SK-N-MC (cell line): Measurements from ENCODE around the gene SESTD1.

Experiments
- DNase-seq: peaks from one replicate; pipeline ENCODE4 v3.0.0-alpha.2; 2011; ENCODE audit warnings: low read depth, low spot score
- H3K27ac ChIP-seq: fragments of 200-600 bp; sonication (generic); 2 replicates; pipeline ENCODE4 v1.5.1; 2016; ENCODE audit warnings: mixed run types
- H3K36me3 ChIP-seq: fragments of 200-600 bp; sonication (generic); 2 replicates; pipeline ENCODE4 v1.6.1; 2017; ENCODE audit warnings: antibody characterized with exemption, low read length, mixed read lengths; ENCODE audit not compliant: insufficient read depth
- H3K4me3 ChIP-seq: fragments of 200-600 bp; sonication (generic); 2 replicates; pipeline ENCODE4 v1.5.1; 2016
- H3K9ac ChIP-seq: fragments of 200-600 bp; sonication (generic); 2 replicates; pipeline ENCODE4 v1.8.0; 2017; ENCODE audit warnings: mixed run types, mixed read lengths; ENCODE audit not compliant: insufficient read length
- H3K9me3 ChIP-seq: fragments of 200-600 bp; sonication (generic); 2 replicates; pipeline ENCODE4 v1.6.1; 2017; ENCODE audit warnings: low read depth, mild to moderate bottlenecking, antibody characterized with exemption, low read length, moderate library complexity, mixed read lengths
- EZH2 ChIP-seq: fragments of 200-600 bp; sonication (generic); IDR thresholded peaks from one replicate; pipeline ENCODE4 v1.6.1; 2017; ENCODE audit warnings: antibody characterized with exemption
- FOXP2 ChIP-seq: optimal IDR thresholded peaks from 2 replicates; pipeline ENCODE3; 2011; ENCODE audit warnings: mild to moderate bottlenecking, moderate library complexity; ENCODE audit not compliant: insufficient read depth; ENCODE audit errors: extremely low read length, control extremely low read depth
- POLR2AphosphoS5 ChIP-seq: IDR thresholded peaks from 2 replicates; pipeline ENCODE4 v1.6.1; 2012; ENCODE audit warnings: mild to moderate bottlenecking, low read depth, low read length, borderline replicate concordance

SESTD1 gene

DNA sequence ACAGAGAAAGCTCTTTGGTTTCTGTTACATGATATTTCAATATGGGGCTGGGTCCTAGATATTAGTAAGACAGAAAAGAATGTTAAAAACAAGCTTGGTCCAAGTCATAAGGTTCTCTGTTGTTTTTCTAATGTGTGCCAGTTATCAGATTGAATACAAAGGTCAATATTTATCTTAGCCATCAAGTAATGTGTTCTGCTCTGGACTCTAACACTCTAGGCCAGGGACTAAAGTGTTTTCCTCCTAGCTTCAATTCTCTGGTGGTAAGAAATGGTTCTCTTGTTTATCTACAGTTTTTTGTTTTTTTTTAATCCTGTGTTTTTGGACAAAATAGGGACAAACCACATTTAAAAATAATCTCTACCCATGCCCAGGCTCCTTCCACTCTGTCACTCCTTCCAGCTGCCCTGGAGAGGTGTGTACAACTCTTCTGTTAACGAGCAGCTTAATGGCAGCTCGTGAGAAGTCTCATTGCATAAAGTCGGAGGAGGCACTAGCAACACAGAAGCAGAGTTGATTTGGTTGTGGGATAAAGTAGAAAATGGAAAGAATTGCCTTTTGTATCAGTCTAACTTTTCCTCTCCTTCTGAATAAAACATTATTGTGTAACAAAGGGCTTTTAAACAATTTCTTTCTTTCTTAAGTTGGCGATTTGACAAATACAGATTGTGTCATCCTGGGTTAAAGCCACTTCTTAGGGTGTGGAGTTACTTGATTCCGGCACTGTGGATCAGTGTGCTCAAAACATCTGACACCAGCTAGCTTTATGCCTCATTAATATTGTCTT, 8.0 kb upstream of the SESTD1 start:
- Histone ChIP-seq H3K9me3 (no peaks in the 10 kb centered on the region), H3K4me3 (no peak overlapping the region), H3K9ac (no peak overlapping the region), H3K27ac (no peak overlapping the region), H3K36me3 (no peaks in the 10 kb centered on the region)
- DNase-seq, result no peak
- TF ChIP-seq FOXP2 (no peak), POLR2AphosphoS5 (no peak), EZH2 (no peak)

DNA sequence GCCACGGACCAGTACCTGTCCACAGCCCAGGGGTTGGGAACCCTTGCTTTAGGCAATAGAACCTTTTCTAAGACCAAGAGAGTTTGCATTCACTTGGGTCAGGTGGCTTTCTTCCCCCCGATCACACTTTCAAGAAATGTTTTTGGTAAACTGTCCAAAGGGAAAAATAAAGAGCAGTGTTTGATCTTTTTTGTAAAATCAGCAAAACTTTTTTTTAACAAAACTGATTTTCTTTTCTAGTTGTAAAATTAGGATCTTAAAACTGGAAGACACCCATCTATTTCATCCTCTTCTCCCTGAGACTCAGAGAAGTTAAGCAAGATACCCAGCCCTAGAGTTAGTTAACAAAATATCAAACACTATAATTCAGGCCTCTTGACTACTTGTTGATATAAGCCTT, 6.1 kb upstream of the SESTD1 start:
- no peak overlapping the region for H3K9ac ChIP-seq
- H3K4me3 ChIP-seq, result no peak overlapping the region
- TF ChIP-seq FOXP2 (no peak), POLR2AphosphoS5 (no peak), EZH2 (no peak)
- H3K27ac ChIP-seq, result no peak overlapping the region
- DNase-seq, result no peak
- H3K9me3 ChIP-seq, result no peaks in the 10 kb centered on the region
- no peaks in the 10 kb centered on the region for H3K36me3 ChIP-seq

DNA sequence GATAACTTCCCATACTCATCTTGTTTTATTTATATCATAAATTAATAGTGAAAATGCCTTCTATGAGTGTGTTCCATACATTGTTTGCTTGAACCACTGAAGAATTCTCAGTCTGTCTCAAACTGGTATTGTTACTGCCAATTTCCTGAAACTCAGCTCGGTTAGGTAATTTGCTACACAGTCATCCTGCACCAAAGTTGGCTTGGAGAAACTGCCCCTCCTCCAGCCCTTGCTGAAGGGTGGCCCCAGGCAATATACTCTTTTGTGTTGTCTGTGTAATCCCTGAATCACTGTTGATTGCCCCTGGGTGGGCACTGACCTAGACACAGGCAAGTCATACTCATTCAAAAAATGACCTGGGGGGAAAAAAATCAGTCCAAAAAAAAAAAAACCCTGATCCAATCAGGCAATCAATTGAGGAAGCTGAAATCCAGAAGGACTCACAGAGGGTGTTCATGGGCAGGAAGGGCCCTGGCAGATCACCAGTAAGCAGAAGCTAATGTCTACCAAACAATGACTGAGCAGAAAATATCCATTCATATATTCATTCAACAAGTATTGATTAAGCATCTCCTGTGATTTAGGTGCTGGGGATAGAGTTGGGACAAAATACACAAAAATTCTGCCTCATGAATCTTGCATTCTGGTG, 3.8 kb upstream of the SESTD1 start:
- no peak overlapping the region for H3K9ac ChIP-seq
- TF ChIP-seq POLR2AphosphoS5 (no peak), EZH2 (no peak), FOXP2 (no peak)
- H3K27ac ChIP-seq, result no peak overlapping the region
- no peaks in the 10 kb centered on the region for H3K9me3 ChIP-seq
- DNase-seq, result no peak
- H3K36me3 ChIP-seq, result no peaks in the 10 kb centered on the region
- no peak overlapping the region for H3K4me3 ChIP-seq

DNA sequence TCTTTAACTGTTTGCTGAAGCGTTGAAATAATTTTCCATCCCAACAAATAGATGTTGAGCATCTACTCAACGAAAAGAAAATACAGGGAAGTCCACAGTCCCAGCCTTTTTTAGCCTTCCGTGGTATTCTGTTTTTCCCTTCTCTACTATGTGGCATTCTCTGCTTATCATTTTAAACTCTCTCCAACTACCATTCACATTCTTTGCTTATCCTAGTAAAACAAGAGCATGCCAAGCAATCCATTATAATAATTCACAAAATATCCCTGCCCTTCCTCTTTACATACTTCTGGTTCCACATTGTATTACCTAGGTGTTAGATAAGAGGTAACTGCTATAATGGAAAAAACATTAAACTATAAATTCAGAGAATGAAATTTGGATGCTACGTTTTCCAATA, 1.6 kb upstream of the SESTD1 start:
- Histone ChIP-seq H3K27ac (no peak overlapping the region), H3K4me3 (no peak overlapping the region), H3K9ac (no peak overlapping the region), H3K36me3 (peaks cover 5% of the 10 kb centered on the region; the same call in 1 of the 2 replicates), H3K9me3 (no peaks in the 10 kb centered on the region)
- no peak for DNase-seq
- TF ChIP-seq POLR2AphosphoS5 (no peak), FOXP2 (no peak), EZH2 (no peak)

DNA sequence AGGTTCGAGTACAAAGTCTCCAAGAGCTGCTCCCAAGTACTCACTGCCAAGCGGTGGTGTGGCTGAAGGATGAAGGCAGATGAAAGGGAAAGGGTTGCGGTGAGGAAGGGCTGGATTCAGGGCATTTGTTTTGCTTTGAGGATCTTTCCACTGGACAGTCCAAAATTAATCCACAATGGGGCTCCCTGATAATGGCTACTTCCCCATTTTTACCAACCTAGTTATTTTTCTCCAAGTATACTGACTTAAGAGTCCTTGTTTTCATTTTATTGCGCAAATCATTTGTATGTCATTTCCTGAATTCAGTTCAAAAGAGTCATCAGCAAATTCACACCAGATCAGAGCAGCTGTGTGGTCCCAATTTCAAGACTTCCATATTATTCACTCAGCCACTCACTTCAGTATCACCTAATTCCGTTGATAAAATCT, 464 bp upstream of the SESTD1 start:
- no peak for DNase-seq
- no peaks in the 10 kb centered on the region for H3K9me3 ChIP-seq
- no peak overlapping the region for H3K27ac ChIP-seq
- TF ChIP-seq FOXP2 (no peak), POLR2AphosphoS5 (no peak), EZH2 (no peak)
- peaks cover 5% of the 10 kb centered on the region; the same call in 1 of the 2 replicates for H3K36me3 ChIP-seq
- H3K4me3 ChIP-seq, result peak overlapping the region; percentile 95
- H3K9ac ChIP-seq, result peak overlapping the region; percentile 86

DNA sequence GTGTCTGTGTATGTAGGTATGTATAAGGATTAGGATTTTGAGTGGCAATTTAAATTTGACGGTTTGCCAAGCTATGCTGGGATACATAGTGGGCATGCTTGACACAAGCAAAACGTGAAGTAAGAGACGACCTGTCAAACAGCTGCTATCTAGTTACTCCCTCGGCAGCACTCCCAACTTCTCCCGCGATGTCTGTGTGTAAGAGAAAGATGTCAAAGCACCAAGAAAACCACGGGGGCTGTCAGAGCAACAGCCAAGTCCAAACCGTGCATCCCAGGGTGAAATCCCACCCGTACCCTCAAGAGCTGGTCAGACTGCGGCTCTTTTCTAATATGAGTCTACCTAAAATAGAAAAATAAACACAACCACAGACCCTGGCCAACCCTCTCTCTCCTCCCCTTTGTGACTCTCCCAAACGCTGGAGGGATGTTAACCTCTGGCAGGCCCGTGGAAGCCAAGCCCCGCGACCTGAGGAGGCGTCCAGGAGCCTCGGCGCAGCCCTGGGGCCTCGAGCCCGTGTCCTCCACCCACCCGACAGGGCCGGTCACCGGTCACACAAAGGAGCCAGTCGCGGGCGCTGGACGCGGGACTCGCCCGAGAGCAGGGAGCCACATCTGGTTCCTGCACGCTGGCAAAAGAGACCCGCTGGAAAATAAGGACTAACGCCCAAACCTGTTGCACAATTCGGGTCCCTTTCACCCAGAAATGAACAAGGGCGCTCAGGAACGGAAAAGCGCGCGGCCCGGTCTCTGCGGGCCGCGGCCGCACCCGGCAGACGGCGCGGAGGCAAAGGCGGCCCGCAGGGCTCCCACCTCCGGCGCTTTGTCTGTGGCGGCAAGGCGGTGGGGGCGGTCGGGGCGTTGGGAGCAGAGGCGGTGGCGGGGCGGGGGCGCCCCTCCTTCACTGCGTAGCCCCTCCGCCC, 925 bp downstream of the SESTD1 start:
- no peak for DNase-seq
- H3K9me3 ChIP-seq, result no peaks in the 10 kb centered on the region
- H3K4me3 ChIP-seq, result peak overlapping the region; percentile 95
- no peak overlapping the region for H3K27ac ChIP-seq
- peak overlapping the region; percentile 86 for H3K9ac ChIP-seq
- H3K36me3 ChIP-seq, result peaks cover 5% of the 10 kb centered on the region; the same call in 1 of the 2 replicates
- TF ChIP-seq FOXP2 (no peak), POLR2AphosphoS5 (no peak), EZH2 (no peak)

DNA sequence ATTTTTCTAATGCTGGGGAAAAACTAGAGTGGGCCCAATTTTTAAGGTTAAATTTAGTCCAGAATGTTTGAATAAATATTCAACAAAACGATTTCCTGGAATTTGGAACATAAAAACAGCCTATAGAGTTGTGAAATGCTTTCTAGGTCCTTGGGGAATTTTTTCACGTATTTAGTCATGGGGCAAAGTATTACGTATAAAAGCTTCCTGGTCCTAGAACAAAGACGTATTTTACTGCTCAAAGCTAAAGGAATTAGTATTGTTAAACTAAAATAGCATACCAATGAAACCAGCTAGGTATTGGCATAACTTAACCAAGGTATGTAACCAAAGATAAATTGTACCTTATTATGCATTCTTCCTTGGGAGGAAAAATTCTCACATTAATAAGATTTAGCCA, 1.6 kb downstream of the SESTD1 start:
- DNase-seq, result no peak
- H3K4me3 ChIP-seq, result peak overlapping the region; percentile 95
- H3K9ac ChIP-seq, result peak overlapping the region; percentile 86
- H3K36me3 ChIP-seq, result peaks cover 5% of the 10 kb centered on the region; the same call in 1 of the 2 replicates
- H3K9me3 ChIP-seq, result no peaks in the 10 kb centered on the region
- TF ChIP-seq FOXP2 (no peak), POLR2AphosphoS5 (no peak), EZH2 (no peak)
- H3K27ac ChIP-seq, result no peak overlapping the region
